CD14-positive monocyte (primary cell): ENCODE data around the gene CYTH1. TPM values are rescaled to one million over a fixed set of nuclear protein-coding genes. Genes with fewer than 3 reads are reported as not detected.

Experiments
- DNase-seq, 3 donors: peaks; one replicate each; pipeline ENCODE4 v3.0.0-alpha.2; 2011 to 2022
- H2AFZ ChIP-seq: 2 replicates; pipeline ENCODE4 v1.6.0; 2012; ENCODE audit warnings: mild to moderate bottlenecking, low read depth, low read length, inconsistent platforms; ENCODE audit not compliant: insufficient read depth, poor library complexity, severe bottlenecking
- H3K27ac ChIP-seq, 2 donors: 1 replicate in 1 of 2; 2 replicates in 1 of 2; pipeline ENCODE4 v1.5.1; 2012 to 2013; ENCODE audit warnings: low read length in 2 of 2, control low read depth in 1 of 2, inconsistent platforms in 1 of 2, low read depth in 1 of 2, mild to moderate bottlenecking in 1 of 2
- H3K27me3 ChIP-seq, 2 donors: one replicate each; pipeline versions ENCODE4 v1.6.0 to v1.6.1; 2011 to 2013; ENCODE audit warnings: low read length in 2 of 2; ENCODE audit not compliant: control insufficient read depth in 2 of 2, insufficient read depth in 2 of 2
- H3K36me3 ChIP-seq, 2 donors: replicated peaks in 1 of 2; 1 replicate in 1 of 2; 2 replicates in 1 of 2; pipeline versions ENCODE4 v1.5.1 to v1.6.1; 2012 to 2013; ENCODE audit warnings: low read length in 2 of 2, control low read depth in 1 of 2, inconsistent platforms in 1 of 2, mild to moderate bottlenecking in 1 of 2; ENCODE audit not compliant: insufficient read depth in 2 of 2, control insufficient read depth in 1 of 2
- H3K4me1 ChIP-seq, 2 donors: 1 replicate in 1 of 2; 2 replicates in 1 of 2; pipeline versions ENCODE4 v1.5.1 to v1.6.1; 2012 to 2013; ENCODE audit warnings: low read length in 2 of 2, control low read depth in 1 of 2, inconsistent platforms in 1 of 2, mild to moderate bottlenecking in 1 of 2, moderate library complexity in 1 of 2; ENCODE audit not compliant: insufficient read depth in 2 of 2, control insufficient read depth in 1 of 2
- H3K4me2 ChIP-seq: replicated peaks from 2 replicates; pipeline ENCODE3; 2012; ENCODE audit warnings: low read length, moderate library complexity, mild to moderate bottlenecking; ENCODE audit not compliant: poor library complexity, severe bottlenecking; ENCODE audit errors: extremely low read depth
- H3K4me3 ChIP-seq, 3 experiments: fragments of 200-600 bp in 1 of 3; sonication (generic) in 1 of 3; replicated peaks in 1 of 3; 1 replicate in 2 of 3; 2 replicates in 1 of 3; pipeline ENCODE4 v1.5.1; 2011 to 2013; ENCODE audit warnings: low read length in 3 of 3, mild to moderate bottlenecking in 3 of 3, control low read depth in 2 of 3, low read depth in 2 of 3, inconsistent platforms in 1 of 3, moderate library complexity in 1 of 3
- H3K79me2 ChIP-seq: 2 replicates; pipeline ENCODE4 v1.6.0; 2012; ENCODE audit warnings: mild to moderate bottlenecking, control low read depth, inconsistent platforms, low read length, moderate library complexity; ENCODE audit not compliant: insufficient read depth
- H3K9ac ChIP-seq: 2 replicates; pipeline ENCODE4 v1.6.0; 2017; ENCODE audit warnings: low read length, mild to moderate bottlenecking; ENCODE audit not compliant: insufficient read depth, poor library complexity, severe bottlenecking
- H3K9me3 ChIP-seq, 2 donors: replicated peaks in 1 of 2; 1 replicate in 1 of 2; 2 replicates in 1 of 2; pipeline versions ENCODE4 v1.5.1 to v1.6.1; 2012 to 2013; ENCODE audit warnings: low read length in 2 of 2, control low read depth in 1 of 2; ENCODE audit not compliant: control insufficient read depth in 1 of 2, insufficient read depth in 1 of 2
- H4K20me1 ChIP-seq: 2 replicates; pipeline ENCODE4 v1.6.0; 2012; ENCODE audit warnings: mild to moderate bottlenecking, low read length, control low read depth, moderate library complexity; ENCODE audit not compliant: insufficient read depth
- H3K27ac Mint-ChIP-seq, 7 donors: one replicate each; pipeline ENCODE4 v1.8.0; 2020; ENCODE audit warnings: mild to moderate bottlenecking in 7 of 7, mixed read lengths in 7 of 7, moderate library complexity in 6 of 7, inconsistent platforms in 2 of 7
- H3K27me3 Mint-ChIP-seq, 3 donors: one replicate each; pipeline ENCODE4 v1.8.0; 2021 to 2022; ENCODE audit warnings: low read depth in 3 of 3, mild to moderate bottlenecking in 3 of 3, mixed read lengths in 3 of 3, moderate library complexity in 3 of 3, inconsistent platforms in 1 of 3
- H3K36me3 Mint-ChIP-seq, 2 donors: one replicate each; pipeline ENCODE4 v1.8.0; 2020; ENCODE audit warnings: mixed read lengths in 2 of 2, inconsistent platforms in 1 of 2, mild to moderate bottlenecking in 1 of 2
- H3K4me1 Mint-ChIP-seq: one replicate; pipeline ENCODE4 v1.8.0; 2020; ENCODE audit warnings: mild to moderate bottlenecking, mixed read lengths
- H3K4me3 Mint-ChIP-seq, 2 donors: one replicate each; pipeline ENCODE4 v1.8.0; 2020; ENCODE audit warnings: mild to moderate bottlenecking in 2 of 2, mixed read lengths in 2 of 2, moderate library complexity in 1 of 2
- H3K9me3 Mint-ChIP-seq, 7 donors: one replicate each; pipeline ENCODE4 v1.8.0; 2020 to 2022; ENCODE audit warnings: mixed read lengths in 7 of 7, mild to moderate bottlenecking in 6 of 7, moderate library complexity in 6 of 7, inconsistent platforms in 2 of 7
- WGBS: methylation state at CpG from one replicate; pipeline ENCODE4 v1.1.5; 2013; ENCODE audit warnings: missing lambda C conversion rate; ENCODE audit not compliant: insufficient coverage; 5-methylcytosine and 5-hydroxymethylcytosine counted together
- intact Hi-C, 2 donors: fragments of 100-400 bp; cut with micrococcal nuclease; formaldehyde crosslinking; loops; one replicate each; pipeline versions ENCODE4 v1.15.0 to v1.15.1; 2023
- polyA plus RNA-seq, 3 donors: library from polyadenylated mRNA; depleted of rRNA in 1 of 3; unstranded in 2 of 3; stranded (reverse) in 1 of 3; fragments of 300-500 nt in 2 of 3; fragments of >200 nt in 1 of 3; fragmentation: Illumina TruSeq in 2 of 3; gene quantifications; 1 replicate in 2 of 3; 2 replicates in 1 of 3; pipeline ENCODE4 v1.2.3, GENCODE V29; 2012 to 2021
- TF ChIP-seq, protein P1 (sequence below): fragments of 200-600 bp; IDR thresholded peaks from one replicate; pipeline ENCODE4 v1.8.0; 2022; ENCODE audit warnings: antibody characterized with exemption, mild to moderate bottlenecking

The CYTH1 gene
- polyA plus RNA-seq, 3 donors = 68.6 to 211 (median 80.9) TPM

- Mint-ChIP-seq H3K4me3 (no peak overlapping the region), H3K36me3 (peaks cover 64 to 73% of the 10 kb centered on the region in 2 donors), H3K4me1 (peaks cover 19% of the 10 kb centered on the region), H3K27me3 (no peaks in the 10 kb centered on the region), H3K9me3 (peaks cover 0 to 2% (median 0%) of the 10 kb centered on the region in 7 donors), H3K27ac (peak overlapping the region in 1 of 7 donors; percentile 18)
- H3K9ac ChIP-seq = no peak overlapping the region
- no peak overlapping the region for H3K27ac ChIP-seq
- no peak for DNase-seq
- peaks cover 81% of the 10 kb centered on the region for H3K79me2 ChIP-seq
- TF ChIP-seq, protein P1, sequence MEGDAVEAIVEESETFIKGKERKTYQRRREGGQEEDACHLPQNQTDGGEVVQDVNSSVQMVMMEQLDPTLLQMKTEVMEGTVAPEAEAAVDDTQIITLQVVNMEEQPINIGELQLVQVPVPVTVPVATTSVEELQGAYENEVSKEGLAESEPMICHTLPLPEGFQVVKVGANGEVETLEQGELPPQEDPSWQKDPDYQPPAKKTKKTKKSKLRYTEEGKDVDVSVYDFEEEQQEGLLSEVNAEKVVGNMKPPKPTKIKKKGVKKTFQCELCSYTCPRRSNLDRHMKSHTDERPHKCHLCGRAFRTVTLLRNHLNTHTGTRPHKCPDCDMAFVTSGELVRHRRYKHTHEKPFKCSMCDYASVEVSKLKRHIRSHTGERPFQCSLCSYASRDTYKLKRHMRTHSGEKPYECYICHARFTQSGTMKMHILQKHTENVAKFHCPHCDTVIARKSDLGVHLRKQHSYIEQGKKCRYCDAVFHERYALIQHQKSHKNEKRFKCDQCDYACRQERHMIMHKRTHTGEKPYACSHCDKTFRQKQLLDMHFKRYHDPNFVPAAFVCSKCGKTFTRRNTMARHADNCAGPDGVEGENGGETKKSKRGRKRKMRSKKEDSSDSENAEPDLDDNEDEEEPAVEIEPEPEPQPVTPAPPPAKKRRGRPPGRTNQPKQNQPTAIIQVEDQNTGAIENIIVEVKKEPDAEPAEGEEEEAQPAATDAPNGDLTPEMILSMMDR = no peak
- H3K27me3 ChIP-seq = no peaks in the 10 kb centered on the region
- no peak overlapping the region for H3K4me3 ChIP-seq
- peaks cover 99% of the 10 kb centered on the region for H4K20me1 ChIP-seq
- peaks cover 57 to 73% of the 10 kb centered on the region in 2 donors for H3K36me3 ChIP-seq
- H3K9me3 ChIP-seq = no peaks in the 10 kb centered on the region
- intact Hi-C loops = loop anchor here (1.0 to 5.0 kb wide), 3 partner anchors 211 to 456 kb away; no protein-coding TSS in a partner anchor
- peaks cover 8% of the 10 kb centered on the region in 2 donors for H3K4me1 ChIP-seq
- H2AFZ ChIP-seq = no peak overlapping the region
- H3K4me2 ChIP-seq = no peak overlapping the region
- WGBS = 100% methylated on average over 6 of the region's 7 CpGs
These were observed 74.2 kb downstream of the CYTH1 start for GRCh38 chr17:78707923-78708322.

- DNase-seq = no peak
- H3K27me3 ChIP-seq = no peaks in the 10 kb centered on the region
- no peak overlapping the region for H3K4me3 ChIP-seq
- H3K4me2 ChIP-seq = no peak overlapping the region
- Mint-ChIP-seq H3K36me3 (peaks cover 72 to 81% of the 10 kb centered on the region in 2 donors), H3K27me3 (no peaks in the 10 kb centered on the region), H3K9me3 (peaks cover 0 to 2% (median 0%) of the 10 kb centered on the region in 7 donors), H3K27ac (peak overlapping the region in 3 of 7 donors; percentile 19 to 79 (median 34)), H3K4me1 (peaks cover 11% of the 10 kb centered on the region), H3K4me3 (no peak overlapping the region)
- no peaks in the 10 kb centered on the region for H3K9me3 ChIP-seq
- peaks cover 72% of the 10 kb centered on the region for H3K79me2 ChIP-seq
- H3K4me1 ChIP-seq = peaks cover 0 to 4% of the 10 kb centered on the region in 2 donors
- WGBS = no CpG with 5 or more reads among the region's 7 CpGs
- intact Hi-C loops = loop anchor here (5.0 kb wide), 2 partner anchors 210 to 455 kb away; no protein-coding TSS in a partner anchor
- no peak overlapping the region for H3K27ac ChIP-seq
- no peak overlapping the region for H3K9ac ChIP-seq
- peaks cover 64 to 82% of the 10 kb centered on the region in 2 donors for H3K36me3 ChIP-seq
- TF ChIP-seq, protein P1 = no peak
- peaks cover 99% of the 10 kb centered on the region for H4K20me1 ChIP-seq
- no peak overlapping the region for H2AFZ ChIP-seq
These were observed 75.1 kb downstream of the CYTH1 start for GRCh38 chr17:78707016-78707415.
